ENCODE data around the gene NR2F1. TPM values are rescaled to one million over a fixed set of nuclear protein-coding genes. Genes with fewer than 3 reads are reported as not detected.

NR2F1 gene
- polyA plus RNA-seq, 4 donors: 208 to 334 (median 267) TPM

DNA sequence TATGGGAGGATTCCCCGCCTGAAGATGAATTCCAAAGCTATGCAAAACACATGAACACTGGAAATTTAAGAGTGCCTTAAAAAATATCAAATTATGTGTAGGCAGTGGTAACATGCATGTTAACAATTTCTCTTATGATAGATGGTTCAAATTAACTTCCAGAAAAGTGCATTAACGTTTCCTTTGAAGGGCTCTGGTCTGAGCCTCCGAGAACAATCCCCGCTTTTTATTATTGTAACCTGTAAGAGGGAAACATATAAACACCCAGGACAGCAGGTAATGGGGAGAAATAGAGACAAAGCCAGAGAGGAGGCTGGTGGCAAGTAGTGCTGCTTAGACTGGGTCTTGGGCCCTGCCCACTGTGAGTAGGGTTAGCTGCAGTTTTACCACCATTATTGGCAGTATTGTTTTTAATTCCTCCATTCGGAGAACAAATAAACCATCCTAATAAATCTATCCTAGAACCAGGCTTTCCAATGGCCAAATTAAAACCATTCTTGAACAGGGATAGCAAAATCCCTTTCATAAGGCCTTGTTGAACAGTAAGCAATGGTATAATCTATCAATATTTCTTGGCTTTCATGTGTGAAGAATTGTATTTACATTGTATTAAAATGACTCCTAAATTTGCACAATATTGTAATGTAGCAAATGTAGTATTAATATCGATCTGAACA lies 6.3 kb downstream of the NR2F1 start:
- DNase-seq (ENCODE audit: low read depth in 4 of 4, low spot score in 2 of 4): no peak

DNA sequence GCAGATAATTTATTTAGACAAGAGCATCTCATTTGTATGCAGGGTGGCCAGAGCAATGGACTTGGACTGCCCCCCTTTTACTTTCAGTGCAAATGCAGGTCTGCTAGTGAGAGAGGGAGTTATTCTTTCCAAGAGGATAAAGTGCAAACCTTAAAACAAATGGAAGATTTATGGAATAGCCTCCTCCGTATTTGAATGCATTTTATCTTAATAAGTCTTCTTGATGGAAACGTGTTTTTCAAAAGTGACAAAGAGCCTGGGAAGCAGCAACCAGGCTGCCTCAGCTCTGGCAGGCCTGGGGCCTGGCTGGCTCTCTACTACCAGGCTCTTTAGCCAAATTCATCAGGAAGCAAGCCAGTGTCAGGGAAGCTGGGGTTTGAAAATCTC lies 6.8 kb downstream of the NR2F1 start:
- no peak for DNase-seq (ENCODE audit: low read depth in 4 of 4, low spot score in 2 of 4)

DNA sequence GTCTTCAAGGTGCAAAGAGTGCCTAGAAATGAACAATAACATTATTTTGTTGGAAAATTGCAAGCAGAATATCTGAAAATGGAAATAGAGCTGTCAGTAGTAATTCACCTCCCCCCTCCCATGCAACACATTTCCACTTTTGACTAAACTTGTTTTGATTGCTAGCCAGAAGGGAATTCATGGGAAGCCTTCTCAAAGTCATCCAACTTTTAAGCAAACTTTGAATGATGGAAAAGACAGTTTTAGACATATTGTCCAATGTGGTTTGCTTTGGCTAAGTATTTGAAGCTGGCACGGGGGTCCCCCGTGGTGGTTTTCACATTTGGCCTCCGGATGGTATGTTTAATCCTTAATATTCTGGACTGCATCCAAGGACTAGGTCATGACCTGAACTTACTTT lies 7.5 kb downstream of the NR2F1 start:
- DNase-seq (ENCODE audit: low read depth in 4 of 4, low spot score in 2 of 4): no peak

DNA sequence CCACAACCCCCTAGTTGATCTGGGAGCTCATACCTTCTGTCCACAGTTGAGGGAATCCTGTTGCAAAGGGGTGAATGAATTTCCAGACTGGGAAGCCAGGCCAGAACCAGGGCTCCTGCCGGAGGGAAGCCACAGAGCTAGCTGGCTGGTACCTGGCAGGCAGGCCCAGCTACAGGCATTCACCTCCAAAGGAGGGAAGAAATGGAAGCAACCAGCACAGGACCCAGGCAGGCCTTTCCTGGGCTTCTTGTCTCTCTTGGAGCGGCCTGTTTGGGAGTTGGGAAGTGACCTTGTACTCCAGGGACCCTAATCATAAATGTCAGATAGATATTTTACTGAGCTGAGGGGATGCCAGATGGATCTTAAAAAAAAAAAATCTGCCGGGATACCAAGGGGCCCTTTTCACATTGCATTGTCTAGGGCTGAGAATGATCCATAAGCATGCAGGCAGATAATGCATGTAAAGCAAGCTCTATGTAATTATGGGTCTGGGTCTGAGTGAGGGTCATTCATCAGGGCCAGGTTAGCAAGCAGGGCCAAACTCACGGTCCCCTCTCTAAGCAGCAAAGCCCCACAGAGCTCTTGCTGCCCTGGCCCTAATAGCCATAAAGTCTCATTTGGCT lies 8.4 kb downstream of the NR2F1 start:
- no peak for DNase-seq (ENCODE audit: low read depth in 4 of 4, low spot score in 2 of 4)

DNA sequence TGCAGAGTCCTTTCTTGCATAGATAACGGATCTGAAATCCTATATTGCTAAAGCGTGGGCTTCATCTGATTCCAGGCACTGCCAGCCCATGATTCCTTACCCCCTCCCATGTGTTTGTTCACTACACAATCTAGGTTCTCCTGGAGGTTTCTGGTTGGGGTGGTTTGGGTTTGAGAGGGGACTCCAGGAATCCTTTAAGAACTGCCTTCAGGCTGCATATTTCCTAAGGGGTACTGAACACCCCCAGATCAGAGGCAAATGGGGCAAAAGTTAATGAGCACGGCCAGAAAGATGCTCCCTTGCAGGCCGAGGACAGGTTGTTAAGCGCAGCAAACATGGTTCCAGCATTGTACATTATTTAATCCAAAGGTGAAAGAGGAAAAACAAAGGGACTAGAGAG lies 9.9 kb downstream of the NR2F1 start:
- DNase-seq (ENCODE audit: low read depth in 4 of 4, low spot score in 2 of 4): peak in 1 of 4 donors; percentile 59

DNA sequence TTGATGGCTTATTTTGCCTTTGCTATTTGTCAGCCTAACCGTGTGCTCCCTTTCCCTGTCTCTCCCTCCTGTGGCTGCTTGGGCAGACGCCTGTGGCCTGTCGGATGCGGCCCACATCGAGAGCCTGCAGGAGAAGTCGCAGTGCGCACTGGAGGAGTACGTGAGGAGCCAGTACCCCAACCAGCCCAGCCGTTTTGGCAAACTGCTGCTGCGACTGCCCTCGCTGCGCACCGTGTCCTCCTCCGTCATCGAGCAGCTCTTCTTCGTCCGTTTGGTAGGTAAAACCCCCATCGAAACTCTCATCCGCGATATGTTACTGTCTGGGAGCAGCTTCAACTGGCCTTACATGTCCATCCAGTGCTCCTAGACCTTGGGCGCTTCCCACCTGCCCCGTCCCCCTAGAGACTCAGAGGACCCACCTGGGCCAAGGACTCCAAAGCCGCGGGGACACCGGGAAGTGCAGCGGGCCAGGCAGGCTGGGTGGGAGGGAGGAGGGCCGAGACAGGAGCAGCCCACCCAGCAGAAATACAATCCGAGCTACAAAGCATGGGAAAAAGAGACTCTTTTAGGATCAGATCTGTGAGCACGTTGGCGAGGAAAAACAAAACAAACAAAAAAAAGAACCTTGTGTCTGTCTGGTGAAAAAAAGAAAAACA lies 10.6 kb downstream of the NR2F1 start:
- DNase-seq (ENCODE audit: low read depth in 4 of 4, low spot score in 2 of 4): peak in 2 of 4 donors; percentile 50 to 77

DNA sequence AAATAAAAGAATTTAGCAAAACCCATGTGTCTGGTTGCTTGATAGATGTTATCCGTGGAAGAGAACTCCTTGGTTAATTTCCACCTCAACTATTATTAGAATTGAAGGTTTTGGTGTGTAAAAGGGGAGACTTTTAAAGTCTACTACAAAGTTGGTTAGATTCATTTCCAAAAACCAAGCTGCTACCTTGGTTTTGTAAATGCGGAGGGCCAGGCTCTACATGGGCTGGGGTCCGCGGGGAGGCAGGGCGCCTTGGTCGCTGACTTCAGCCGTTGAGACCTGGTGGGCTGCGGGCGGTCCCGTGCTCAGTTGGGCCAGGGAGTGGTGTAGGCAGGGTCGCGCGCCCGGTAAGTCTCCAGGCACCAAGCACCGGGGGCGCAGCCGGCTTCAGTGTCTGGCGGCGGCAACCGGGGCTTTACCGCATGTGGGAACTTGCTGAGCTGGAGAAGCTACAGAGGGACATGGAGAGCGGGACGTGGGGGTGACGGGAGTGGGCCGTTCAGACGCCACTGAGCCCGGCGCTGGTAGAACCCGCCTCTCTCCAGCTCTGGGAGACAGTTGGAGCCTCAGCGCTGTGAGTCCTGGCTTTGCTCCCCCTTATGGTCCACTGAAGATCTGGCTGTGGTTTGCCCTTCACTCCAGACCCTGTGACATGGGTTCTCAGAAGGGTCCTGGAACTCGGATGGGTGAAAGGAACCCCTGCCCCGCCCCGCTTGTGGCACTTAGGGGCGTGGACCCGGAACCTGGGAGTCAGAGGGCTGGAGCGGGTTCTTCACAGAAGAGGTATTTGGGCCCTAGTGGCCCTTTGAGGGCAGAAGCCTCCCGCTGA lies 11.8 kb downstream of the NR2F1 start:
- DNase-seq (ENCODE audit: low read depth in 4 of 4, low spot score in 2 of 4): peak in 3 of 4 donors; percentile 29 to 70 (median 37)

DNA sequence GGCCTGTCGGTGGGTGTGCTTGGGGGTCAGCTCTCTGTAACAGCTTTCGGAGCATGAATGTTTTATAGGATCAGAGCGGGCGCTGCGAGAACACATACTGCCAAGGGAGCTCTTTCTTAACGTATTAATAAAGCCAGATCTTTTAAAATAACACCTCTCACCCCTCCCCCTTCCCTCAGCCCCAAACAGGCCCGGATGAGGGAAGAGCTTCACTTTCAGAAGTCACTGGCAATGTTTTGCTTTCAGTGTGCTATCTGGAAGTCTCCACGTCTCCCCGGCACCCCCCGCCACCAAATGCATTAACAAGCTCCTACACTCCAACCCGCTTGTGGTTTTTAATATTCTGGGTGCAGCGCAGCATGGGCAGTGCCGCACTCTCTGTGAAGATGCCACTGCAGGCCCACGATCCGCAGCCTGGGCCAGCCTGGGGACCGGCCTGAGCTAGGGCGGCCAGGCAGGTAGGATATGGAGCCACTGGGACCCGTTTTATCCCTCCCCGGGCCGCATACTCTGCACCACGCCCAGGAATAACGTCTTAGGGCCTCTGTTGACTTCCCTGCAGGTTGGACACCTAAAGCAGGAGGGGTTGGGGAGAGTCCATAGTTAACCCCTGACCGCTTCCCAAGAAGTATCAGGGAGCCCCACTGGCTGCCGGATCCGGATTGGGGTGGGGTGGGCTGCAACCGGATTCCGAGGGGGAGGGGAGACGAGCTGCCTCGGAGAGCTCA lies 12.6 kb downstream of the NR2F1 start:
- DNase-seq (ENCODE audit: low read depth in 4 of 4, low spot score in 2 of 4): peak in 3 of 4 donors; percentile 32 to 52 (median 37)

DNA sequence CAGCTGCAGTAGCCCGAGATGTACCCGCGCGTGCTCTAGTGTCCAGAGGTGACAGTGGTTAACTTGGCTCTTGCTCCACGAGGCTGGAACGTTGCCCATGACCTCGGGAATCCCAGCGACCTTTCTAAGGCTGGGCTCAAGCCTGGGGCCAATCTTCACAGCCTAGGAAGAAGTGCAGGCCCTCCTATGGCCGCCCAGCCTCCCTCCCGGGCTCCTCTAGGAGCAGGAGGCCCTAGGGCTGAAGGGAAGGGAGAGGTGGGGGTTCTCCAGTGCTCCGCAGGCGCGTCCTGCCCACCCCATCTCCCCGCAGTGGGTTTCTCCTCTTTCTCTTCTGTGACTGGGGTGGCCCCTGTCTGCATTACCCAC lies 13.3 kb downstream of the NR2F1 start:
- no peak for DNase-seq (ENCODE audit: low read depth in 4 of 4, low spot score in 2 of 4)

DNA sequence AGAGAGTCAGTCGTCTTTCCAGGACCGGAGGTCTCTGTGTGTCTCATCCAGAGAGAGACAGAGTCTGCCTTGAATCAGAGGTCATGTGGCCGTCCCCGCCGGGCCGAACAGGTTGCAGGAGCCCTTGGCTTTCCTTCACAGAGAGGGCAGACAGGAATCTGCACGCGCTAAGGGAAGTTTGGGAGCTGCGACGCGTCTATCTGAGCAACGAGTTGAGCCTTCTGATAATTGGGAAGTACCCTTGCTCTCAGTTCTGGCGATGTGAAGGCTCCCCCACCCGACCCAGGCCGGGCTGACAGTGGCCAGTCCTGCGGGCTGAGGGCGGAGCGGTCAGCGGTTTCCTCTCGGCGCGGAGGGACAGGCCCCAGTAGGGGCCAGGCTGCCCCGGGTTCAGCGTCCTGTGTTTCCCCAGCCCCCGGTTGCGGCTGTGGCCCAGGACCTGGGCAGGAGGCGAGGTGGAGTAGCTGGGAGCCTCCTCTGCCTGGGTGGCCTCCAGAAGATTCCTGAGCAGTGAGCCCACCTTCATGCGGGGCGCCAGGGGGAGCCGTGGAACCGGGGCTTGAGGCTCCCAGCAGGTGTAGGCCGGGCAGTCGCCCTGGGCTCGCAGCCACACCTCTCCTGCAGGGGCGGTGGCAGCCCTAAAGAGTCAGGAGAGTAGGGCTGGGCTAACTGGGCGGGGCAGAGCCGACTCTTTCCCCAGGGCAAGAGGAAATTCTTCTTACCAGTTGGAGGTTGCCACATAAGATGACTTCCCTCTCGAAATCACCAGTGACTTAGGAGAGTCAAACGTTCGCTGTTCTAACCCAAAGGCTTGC lies 13.9 kb downstream of the NR2F1 start:
- DNase-seq (ENCODE audit: low read depth in 4 of 4, low spot score in 2 of 4): peak in 1 of 4 donors; percentile 8

DNA sequence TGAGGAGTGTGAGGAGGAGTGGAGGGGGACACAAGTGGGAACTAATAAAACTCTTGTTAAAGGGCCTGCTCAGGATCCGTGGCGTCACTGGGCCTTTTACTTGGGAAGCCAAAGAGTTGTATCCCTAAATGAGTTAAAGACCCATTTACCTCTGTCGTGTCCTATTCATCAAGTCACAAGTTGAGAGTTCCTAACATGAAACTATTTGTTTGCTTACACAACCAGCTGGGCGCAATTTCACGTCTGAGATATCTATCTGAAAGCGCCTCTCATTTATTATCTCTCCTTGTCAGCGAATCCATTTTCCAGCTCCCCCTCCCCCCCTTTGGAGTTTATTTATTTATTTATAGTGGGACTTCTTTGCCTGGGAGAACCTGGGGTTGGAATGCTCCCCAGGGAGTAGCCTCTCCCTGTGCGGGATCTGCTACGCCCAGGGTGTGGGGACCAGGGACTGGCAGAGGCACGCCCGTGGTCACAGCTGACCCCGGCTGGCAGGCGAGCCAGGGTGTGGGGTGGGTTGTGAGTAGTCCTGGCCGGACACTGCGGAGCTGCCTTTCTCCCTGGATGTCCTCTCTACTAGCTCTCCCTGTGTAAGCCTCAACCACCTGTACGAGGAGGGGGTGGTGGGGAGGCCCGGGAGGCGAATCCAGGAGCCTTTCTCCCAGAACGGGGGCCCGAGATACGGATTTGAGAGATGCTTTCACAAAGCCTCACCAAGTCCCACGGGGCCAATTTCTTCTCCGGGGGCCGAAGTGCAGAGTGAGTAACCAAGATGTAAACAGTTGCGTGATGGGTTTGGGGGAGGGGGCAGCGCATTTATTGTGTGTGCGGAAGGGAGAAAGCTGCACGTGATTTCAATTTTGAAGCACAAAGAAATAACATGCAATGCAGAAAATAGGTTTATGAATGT lies 15.3 kb downstream of the NR2F1 start:
- peak in 3 of 4 donors; percentile 37 to 55 (median 38) for DNase-seq (ENCODE audit: low read depth in 4 of 4, low spot score in 2 of 4)

DNA sequence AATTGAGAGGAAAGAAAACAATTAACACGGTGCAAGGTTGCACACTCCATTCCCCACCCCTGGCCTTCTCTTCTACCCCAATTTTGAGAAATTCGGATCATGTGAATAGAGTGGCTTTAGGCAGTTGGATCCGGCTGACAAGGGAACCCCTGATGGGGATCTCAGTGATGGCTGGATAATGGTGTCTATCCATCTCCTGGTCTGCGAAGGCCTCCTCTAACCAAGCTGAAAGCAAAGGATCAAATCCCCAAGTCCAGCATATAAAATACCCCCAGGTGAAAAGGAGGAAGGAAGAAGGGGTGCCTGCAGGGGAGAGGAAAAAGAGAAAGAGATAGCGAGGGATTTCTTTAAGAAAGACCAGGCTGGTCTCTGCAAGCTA lies 16.0 kb downstream of the NR2F1 start:
- DNase-seq (ENCODE audit: low read depth in 4 of 4, low spot score in 2 of 4): peak in 2 of 4 donors; percentile 31 to 72

DNA sequence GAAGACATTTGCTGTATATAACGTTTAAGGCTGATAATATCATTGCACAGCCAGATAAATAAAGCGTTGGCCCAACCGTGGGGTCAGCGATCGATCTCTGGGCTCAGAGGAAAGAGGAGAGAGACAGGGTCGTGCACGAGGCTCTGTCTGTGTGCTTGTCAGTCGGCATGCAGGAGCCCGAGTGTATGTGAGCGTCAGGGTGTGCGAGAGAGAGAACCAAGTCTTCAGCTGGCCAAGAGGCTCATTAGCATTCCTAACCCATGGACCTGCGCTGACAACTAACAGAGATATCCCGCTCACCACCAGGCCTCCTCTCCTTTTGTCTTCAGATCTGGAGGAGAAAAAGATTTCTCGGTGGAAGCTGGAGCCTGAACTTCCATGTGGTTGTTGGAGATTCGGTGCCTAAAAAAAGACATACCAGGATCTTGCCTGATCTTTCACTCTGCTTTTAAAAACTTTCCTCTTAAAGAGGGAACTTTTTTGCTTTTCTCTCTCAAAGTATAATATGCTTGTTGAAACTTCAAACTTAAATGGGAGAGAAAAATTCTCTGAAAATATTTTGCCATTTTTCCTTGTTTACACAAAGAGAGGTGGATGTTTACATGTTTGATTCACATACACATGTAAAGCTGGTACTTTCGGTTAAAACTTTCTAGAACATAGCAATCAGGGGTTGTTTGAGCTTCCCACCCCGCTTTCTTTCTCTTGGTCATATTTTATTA lies 16.5 kb downstream of the NR2F1 start:
- DNase-seq (ENCODE audit: low read depth in 4 of 4, low spot score in 2 of 4): peak in 3 of 4 donors; percentile 56 to 79 (median 73)

DNA sequence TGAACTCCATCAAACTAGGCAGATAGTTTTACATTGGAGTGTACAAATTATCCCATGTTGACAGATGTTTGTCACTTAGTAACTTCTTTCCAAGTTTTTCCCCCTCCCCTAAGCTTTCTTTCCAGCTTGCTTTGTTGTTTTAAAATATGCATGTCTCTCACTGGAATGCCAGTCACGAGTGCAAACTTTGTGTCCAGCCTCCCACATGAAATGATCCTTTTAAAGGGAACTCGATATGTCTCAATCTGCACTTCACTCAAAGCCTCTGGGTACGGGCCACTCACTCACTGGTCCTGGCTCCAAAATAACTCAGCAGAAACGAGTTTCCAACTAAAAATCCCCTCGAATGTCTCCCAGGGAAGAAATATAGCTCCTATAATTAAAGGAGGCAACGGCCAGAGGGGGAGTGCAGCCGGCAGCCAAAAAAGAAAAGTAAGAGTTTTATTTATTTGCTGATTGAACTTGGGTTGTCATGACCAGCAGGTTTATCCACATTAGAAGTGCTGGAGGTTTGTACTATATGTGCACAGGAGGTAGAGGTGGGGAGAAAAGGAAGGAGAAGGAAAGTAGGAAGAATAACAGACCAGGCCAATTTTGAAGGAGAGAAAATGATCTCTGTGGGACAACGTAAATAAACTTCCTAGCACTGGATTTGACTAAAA lies 17.5 kb downstream of the NR2F1 start:
- DNase-seq (ENCODE audit: low read depth in 4 of 4, low spot score in 2 of 4): peak in 3 of 4 donors; percentile 75 to 86 (median 81)

DNA sequence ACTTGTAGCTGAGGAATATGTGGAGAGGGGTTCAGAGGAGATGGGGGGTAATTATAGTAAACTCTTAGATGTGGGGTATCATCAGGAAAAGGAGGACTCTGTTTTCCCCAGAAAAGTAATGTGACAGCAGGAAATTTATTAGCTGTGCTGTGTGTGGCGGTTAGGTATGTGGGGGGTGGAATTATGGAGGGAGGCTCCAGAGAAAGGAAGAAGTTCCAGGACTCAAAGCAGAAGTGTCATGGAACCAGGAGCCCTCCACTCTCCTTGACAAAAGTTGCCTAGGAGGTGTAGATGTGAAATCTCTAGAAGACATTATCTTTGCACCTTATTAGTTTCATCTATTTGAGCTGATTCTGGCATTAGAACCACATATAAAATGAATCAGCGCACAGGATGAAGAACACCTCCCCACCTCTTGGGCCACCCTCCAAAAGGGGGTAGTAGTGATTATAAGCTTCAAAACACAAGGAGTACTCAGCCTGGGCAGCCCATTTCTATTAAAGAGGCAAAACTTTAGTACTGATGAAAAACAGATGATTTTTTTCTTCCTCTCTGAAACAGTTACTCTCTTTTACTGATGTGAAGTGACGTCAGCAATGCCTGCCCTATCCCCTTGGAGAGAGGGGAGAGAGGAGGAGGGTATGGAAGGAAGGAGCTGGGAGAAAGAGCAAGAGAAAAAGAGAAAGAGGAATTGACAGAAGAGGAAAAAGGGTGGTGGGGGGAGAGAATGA lies 18.2 kb downstream of the NR2F1 start:
- DNase-seq (ENCODE audit: low read depth in 4 of 4, low spot score in 2 of 4): peak in 3 of 4 donors; percentile 69 to 75 (median 71)

DNA sequence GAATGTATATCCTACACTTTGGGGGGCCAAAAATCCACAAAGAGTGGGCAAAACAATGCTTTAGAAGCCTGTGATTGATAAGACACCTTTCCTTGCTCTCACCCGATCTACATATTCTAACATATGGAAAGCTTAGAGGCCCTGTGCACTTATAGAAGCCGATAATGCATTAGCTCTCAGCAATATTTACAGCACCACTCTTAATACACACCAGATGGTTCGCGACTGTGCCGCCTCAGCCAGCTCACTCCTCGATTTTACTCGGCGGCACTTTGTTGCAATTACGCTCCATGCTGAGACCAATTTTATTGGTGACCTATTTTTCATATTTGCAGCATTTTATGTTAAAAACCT lies 18.8 kb downstream of the NR2F1 start:
- peak in 3 of 4 donors; percentile 23 to 77 (median 53) for DNase-seq (ENCODE audit: low read depth in 4 of 4, low spot score in 2 of 4)

Measured in left renal cortex interstitium (tissue), 4 donors.